ENCODE measurements around the gene EPN2. TPM values are rescaled to one million over a fixed set of nuclear protein-coding genes. Genes with fewer than 3 reads are reported as not detected.

Gene EPN2
- total RNA-seq, 2 donors from 2014 or later = 2.6 to 9.7 TPM

DNA sequence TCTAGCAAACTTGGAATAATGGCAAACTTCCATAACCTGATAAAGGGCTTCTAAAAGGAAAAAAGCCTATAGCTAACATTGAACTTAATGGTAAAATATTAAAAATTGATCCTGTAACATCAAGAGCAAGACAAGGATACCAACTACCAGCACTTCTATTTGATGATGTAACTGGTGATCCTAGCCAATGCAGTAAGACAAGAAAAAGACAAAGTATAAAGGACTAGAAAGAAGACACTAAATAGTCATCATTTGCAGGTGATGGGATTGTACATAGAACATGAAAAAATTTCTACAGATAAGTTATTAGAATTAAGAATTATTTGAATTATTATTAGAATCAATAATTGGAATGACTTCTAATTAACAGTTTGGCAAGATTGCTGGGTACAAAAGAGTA, 88.4 kb downstream of the EPN2 start:
- H3K36me3 Mint-ChIP-seq = peaks cover 0 to 8% of the 10 kb centered on the region in 2 donors
- no peak overlapping the region for H3K27ac Mint-ChIP-seq
- DNase-seq (ENCODE audit: low spot score in 2 of 2) (no peak), ATAC-seq (no peak)
- H3K9me3 Mint-ChIP-seq = peaks cover 0 to 7% of the 10 kb centered on the region in 2 donors

DNA sequence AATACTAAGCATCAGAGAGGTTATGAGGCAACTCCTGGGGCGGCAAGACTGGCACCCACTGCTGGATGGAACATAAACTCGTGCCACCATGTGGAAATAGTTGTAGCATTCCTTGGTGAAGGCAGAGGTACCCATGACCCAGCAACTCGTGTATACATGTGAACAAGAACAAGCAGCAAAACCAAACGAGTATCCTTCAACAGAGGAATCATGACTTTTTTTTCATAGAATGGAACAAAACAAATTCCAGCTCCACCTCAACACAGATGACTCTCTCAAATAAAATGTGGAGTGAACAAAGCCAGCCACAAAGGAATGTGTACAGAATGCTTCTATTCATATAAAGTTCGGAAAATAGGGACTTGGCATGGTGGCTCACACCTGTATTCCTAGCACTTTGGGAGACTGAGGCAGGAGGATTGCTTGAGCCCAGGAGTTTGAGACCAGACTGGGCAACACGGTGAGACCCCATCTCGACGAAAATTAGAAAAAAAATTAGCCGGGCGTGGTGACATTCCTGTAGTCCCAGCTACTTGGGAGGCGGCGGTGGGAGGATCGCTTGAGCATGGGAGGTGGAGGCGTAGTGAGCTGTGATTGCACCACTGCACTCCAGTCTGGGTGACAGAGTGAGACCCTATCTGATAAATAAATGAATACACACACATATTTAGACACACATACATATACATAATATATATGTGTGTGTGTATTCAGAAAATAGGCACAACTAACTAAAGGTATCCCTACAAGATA, 90.0 kb downstream of the EPN2 start:
- Mint-ChIP-seq H3K9me3 (peaks cover 0 to 7% of the 10 kb centered on the region in 2 donors), H3K27ac (no peak overlapping the region), H3K36me3 (peaks cover 0 to 8% of the 10 kb centered on the region in 2 donors)
- ATAC-seq (no peak), DNase-seq (ENCODE audit: low spot score in 2 of 2) (no peak)

DNA sequence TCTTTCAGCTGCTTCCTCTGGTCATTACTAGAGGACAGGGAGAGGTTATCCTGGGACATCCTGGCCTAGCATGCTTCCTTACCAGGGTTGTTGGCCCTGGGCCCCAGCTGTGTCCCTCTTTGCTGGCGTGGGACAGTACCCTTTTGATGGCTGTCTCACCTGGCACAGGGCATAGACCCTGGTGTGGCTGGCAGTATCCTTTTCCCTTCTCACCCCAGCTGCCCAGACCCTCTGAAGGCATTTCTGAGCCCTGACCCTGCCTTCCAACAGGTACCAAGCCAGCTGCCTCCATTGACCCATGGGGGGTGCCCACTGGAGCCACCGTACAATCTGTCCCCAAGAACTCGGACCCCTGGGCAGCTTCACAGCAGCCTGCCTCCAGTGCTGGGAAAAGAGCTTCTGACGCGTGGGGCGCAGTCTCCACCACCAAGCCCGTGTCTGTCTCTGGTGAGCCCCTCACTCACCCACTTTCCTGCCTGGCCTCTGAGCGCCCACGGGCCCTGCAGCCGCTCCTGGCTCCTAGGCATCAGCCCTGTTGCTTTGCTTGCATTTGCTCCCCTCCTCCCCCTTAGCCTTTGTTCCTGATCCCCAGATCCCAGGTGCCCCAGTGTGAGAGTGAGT, 91.4 kb downstream of the EPN2 start:
- DNase-seq (ENCODE audit: low spot score in 2 of 2) (no peak), ATAC-seq (no peak)
- Mint-ChIP-seq H3K36me3 (peaks cover 0 to 8% of the 10 kb centered on the region in 2 donors), H3K9me3 (peaks cover 0 to 7% of the 10 kb centered on the region in 2 donors), H3K27ac (no peak overlapping the region)

DNA sequence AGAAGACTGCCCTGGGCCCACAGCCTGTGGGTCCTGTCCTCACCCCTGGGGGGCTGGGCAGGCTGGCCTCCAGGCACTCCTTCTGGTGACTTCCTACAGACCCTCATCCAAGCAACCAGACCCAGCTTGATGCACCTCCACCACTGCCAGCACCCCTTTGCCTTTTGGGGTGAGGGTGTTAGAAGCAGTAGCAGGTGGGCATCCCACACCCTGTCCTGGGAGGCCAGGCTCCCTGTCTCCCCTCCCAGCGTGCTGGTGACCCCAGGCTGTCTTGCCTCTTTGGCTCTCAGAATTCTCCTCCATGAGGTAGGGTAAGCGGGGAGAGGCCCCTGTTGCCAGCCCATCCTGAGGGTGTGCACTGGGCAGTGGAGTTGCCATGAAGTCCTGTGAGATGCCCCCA, 92.0 kb downstream of the EPN2 start:
- peaks cover 0 to 7% of the 10 kb centered on the region in 2 donors for H3K9me3 Mint-ChIP-seq
- H3K36me3 Mint-ChIP-seq = peaks cover 0 to 8% of the 10 kb centered on the region in 2 donors
- H3K27ac Mint-ChIP-seq = no peak overlapping the region
- DNase-seq (ENCODE audit: low spot score in 2 of 2) (no peak), ATAC-seq (no peak)

DNA sequence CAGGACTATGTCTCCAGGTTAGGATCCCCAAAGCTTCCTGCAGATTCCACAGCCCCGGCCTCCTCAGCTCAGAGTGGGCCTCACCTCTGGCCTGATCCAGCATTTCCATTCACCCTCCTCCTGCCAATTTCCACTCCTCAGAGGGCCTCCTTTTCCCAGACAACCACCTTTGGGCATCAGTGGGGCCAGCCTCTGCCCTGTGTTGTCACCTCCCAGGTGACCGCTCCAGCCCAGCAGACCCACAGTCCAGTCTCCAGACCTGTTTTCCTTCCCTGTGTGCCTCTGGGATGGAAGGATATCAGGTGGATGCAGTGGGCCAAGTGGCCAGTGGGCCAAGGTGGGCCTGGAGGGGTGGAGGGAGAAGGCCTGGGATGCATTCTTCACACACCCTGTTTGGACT, 92.7 kb downstream of the EPN2 start:
- ATAC-seq = no peak
- DNase-seq (ENCODE audit: low spot score in 2 of 2) = no peak
- Mint-ChIP-seq H3K9me3 (peaks cover 0 to 7% of the 10 kb centered on the region in 2 donors), H3K36me3 (peaks cover 0 to 5% of the 10 kb centered on the region in 2 donors), H3K27ac (no peak overlapping the region)

DNA sequence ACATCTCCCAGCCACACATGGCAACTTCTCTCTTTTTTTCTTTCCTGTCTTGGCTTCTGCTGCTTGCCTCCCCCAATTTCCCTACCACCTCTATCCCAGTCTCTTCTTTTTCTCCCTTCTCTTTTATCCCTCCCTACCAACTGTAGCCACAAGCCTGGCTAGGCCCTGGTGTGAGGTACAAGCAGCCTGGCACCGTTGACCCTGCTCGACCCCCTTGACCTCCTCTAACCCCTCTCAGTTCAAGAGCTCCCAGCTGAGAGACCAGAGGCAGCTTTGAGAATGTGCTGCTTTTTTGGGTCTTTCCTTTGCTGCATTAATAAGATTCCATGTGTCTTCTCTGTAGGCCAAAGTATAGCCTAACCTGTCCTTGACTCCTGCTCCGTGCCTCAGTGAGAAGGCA, 93.1 kb downstream of the EPN2 start:
- Mint-ChIP-seq H3K27ac (no peak overlapping the region), H3K9me3 (peaks cover 0 to 4% of the 10 kb centered on the region in 2 donors), H3K36me3 (peaks cover 0 to under 1% of the 10 kb centered on the region in 2 donors)
- DNase-seq (ENCODE audit: low spot score in 2 of 2) (peak in 1 of 2 donors; percentile 20), ATAC-seq (no peak)

DNA sequence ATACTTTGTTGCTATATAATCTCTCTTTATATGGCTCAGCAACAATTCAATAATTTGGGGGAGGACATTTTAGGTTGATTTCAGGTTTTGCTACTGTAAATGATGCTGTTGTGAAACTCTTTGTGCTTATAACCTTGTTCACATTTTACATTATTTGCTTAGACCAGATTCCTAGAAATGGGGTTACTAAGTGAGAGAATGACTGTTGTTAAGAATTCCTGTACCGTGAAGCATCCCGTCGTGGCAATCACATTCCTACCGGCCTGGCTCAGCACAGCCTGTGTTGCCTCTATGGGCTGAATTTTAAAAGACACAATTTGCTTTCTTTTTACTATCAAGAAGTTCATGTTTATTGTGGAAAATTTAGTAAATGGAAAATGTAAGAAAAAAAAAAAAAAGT, 94.0 kb downstream of the EPN2 start:
- H3K27ac Mint-ChIP-seq = no peak overlapping the region
- H3K9me3 Mint-ChIP-seq = no peaks in the 10 kb centered on the region
- ATAC-seq (no peak), DNase-seq (ENCODE audit: low spot score in 2 of 2) (no peak)
- H3K36me3 Mint-ChIP-seq = no peaks in the 10 kb centered on the region

DNA sequence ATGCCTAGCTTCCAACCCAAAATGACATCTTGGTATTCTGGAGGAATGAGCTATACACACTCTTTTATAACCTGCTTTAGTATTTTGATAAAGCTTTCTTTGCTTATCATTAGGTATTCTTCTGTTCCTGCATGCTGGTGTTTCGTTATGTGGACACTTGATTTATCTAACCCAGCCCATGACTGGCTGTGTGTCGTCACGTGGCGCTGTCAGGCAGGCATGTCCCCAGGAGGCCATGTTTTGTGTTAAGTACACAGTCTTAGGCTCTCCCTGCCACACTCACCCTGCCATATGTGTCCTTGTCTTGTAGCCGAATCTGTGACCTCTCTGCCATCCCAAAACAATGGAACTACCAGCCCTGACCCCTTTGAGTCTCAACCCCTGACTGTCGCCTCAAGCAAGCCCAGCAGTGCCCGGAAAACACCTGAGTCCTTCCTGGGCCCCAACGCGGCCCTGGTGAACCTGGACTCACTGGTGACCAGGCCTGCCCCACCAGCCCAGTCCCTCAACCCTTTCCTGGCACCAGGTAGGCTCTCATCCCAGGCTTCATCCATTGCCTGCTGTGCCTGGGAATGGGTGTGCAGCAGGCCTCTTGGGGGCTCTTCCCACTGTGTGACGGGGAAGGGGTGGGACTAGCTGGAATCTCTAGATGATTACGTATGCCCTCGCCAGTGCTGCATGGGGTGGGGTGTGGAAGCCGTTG, 94.5 kb downstream of the EPN2 start:
- Mint-ChIP-seq H3K36me3 (no peaks in the 10 kb centered on the region), H3K27ac (no peak overlapping the region), H3K9me3 (no peaks in the 10 kb centered on the region)
- ATAC-seq (no peak), DNase-seq (ENCODE audit: low spot score in 2 of 2) (peak in 1 of 2 donors; percentile 18)

DNA sequence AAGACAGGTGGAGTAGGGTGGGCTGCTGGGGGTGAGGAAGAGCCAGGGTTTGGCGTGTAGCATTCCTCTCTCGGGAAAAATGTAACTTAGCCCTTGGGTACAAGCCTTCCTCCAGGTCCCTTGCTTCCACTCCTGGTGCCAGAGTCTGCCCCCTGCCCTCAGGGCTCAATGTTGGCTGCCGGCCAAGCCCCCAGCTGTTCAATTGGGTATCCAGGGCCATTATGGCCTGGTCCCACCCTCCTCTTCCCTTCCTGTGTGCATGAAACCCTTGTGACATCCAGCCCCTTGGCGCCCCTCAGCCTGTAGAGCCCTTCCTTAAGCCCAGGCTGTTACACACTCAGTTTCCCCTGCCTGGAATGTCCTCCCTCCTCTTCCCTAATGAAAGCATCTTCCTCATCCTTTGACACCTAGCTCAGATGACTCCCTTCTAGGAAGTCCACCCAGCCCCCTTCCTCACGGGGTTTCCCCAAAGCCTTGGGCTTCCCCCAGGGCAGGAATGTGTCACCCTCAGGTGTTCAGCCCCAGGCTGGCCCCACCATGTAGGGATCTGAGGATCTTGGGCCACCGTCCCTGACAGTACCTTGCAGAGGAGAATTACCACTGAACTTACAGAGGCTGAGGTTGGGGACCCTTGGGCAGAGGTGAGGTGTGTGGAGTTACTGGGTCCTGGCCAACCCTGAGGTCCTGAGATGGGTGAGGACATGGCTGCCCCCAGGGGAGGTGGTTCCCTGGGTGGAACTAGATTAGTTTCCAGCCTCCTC, 95.4 kb downstream of the EPN2 start:
- no peaks in the 10 kb centered on the region for H3K9me3 Mint-ChIP-seq

DNA sequence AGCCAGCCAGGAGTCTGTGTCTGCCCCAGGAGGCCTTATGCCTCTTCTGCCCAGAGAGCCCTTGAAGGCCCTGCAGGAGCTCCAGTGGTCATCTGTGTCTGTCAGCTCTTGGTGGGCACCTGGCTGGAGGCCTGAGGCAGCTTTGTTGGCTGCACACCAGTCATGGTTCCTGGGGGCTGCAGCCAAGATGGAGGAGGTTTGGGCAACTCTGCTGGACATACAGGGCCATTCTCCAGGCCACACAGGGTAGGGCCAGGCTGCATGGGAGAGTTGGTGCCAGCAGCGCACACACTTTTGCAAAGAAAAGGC, 95.9 kb downstream of the EPN2 start:
- H3K27ac Mint-ChIP-seq = no peak overlapping the region
- ATAC-seq = no peak
- H3K9me3 Mint-ChIP-seq = no peaks in the 10 kb centered on the region
- no peak for DNase-seq (ENCODE audit: low spot score in 2 of 2)
- H3K36me3 Mint-ChIP-seq = no peaks in the 10 kb centered on the region

More for the DNA sequence above, 95.4 kb downstream of the EPN2 start:
- Mint-ChIP-seq H3K27ac (no peak overlapping the region), H3K36me3 (no peaks in the 10 kb centered on the region)
- ATAC-seq (peak; percentile 53 to 54), DNase-seq (ENCODE audit: low spot score in 2 of 2) (no peak)

DNA sequence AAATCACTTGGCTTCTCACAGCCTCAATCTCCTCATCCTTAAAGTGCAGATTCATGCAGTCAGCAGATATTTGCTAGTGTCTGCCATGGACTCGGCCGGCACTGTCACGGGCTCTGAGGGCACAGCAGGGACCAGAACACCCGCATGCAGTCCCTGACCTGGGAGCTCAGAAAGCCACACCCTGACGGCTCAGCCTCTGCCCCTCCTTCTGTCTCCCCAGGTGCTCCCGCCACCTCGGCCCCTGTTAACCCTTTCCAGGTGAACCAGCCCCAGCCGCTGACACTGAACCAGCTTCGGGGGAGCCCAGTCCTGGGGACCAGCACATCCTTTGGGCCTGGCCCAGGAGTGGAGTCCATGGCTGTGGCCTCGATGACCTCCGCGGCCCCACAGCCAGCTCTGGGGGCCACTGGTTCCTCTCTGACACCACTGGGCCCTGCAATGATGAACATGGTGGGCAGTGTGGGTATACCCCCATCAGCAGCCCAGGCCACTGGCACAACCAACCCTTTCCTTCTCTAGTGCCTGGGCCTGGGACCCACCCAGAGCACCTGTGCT, 96.6 kb downstream of the EPN2 start:
- H3K36me3 Mint-ChIP-seq = no peaks in the 10 kb centered on the region
- ATAC-seq = no peak
- no peak overlapping the region for H3K27ac Mint-ChIP-seq
- no peaks in the 10 kb centered on the region for H3K9me3 Mint-ChIP-seq
- no peak for DNase-seq (ENCODE audit: low spot score in 2 of 2)

DNA sequence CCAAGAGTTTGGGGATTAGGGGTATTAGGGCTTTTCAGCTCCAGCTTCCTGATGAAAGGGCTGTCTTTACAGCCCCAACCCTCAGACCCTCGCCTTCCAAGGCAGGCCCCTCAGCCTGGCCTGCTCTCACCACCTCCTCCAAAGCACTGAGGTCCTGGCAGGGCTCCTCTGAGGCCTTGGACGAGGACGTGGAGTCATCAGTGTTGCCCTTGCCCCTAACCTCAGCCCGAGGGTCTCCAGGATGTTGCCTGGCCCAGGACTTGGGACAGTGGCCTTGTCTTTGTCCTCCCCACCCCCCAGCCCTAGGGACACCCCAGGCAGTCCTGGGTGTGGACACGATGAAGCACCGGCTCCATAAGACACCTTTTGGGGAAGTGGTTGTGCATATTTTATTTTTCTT, 97.2 kb downstream of the EPN2 start:
- H3K9me3 Mint-ChIP-seq = no peaks in the 10 kb centered on the region
- H3K27ac Mint-ChIP-seq = no peak overlapping the region
- ATAC-seq (no peak), DNase-seq (ENCODE audit: low spot score in 2 of 2) (no peak)
- H3K36me3 Mint-ChIP-seq = no peaks in the 10 kb centered on the region

DNA sequence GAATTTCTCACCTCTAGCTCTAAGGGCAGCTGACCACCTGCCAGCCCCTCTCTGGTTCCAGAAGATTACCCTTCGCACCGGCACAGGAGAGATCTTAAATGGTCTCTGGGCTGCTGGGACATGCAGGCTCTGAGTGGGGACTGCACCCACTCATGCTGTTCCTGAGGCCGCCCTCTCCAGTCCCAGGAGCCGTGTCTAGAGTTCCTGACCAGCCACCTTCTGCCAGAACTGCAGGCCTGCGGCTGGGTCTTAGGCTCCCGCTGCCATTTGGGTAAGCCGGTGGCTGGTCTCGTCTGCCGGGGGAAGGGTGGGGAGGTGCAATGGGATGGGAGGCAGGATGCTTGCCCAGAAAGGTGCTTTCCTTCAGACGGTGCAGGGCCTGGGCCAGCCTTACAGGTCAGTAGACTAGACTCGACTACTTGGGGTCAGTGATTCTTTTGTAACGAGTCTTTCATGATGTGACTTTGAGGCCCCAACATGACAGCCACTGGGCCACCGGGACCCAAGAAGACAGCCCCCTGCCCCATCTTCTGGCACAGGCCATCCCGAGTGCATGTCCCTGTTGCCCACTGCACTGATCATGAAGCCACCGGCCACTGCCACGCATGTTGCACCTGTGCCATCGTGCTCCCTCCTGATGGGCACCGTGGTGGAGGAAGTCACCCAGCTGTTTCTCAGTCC, 98.9 kb downstream of the EPN2 start:
- no peaks in the 10 kb centered on the region for H3K36me3 Mint-ChIP-seq
- ATAC-seq (no peak), DNase-seq (ENCODE audit: low spot score in 2 of 2) (no peak)
- no peaks in the 10 kb centered on the region for H3K9me3 Mint-ChIP-seq
- no peak overlapping the region for H3K27ac Mint-ChIP-seq

DNA sequence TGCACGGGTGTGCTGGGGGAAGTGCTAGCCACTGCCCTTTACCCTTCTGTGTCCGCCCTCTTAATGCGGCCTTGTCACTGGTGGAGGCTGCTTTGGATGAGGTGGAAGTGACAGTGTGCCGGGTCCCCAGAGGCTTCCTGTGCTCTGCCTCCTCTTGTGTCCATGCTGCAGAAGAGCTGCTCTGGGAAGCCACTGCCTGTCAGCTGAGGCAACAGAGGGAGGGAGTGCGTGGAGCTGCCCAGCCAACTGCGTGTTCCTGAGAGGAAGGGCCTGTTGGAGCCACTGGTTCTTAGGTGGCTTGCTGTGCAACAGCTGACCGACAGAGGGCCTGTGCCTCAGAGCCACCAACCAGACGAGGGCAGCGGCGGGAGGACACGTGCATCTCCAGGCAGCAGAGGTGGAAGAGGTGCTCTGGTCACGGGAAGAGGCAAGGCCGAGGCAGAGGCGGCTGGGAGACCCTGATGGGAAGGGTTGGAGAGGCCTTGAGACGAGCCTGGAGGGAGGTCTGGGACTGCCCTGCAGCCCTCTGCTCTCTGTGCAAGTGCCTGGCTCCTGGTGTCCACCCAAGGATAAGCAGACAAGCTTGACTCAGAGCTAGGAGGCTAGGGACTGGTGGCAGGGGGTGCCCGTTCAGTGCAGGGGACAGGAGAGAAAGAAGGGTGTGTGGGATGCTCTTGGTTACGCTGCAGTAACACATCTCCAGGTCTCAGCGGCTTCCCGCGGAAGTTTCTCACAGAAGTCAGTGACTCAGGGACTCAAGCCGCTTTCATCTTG, 100.0 kb downstream of the EPN2 start:
- ATAC-seq (no peak), DNase-seq (ENCODE audit: low spot score in 2 of 2) (no peak)
- Mint-ChIP-seq H3K27ac (no peak overlapping the region), H3K36me3 (no peaks in the 10 kb centered on the region), H3K9me3 (no peaks in the 10 kb centered on the region)

DNA sequence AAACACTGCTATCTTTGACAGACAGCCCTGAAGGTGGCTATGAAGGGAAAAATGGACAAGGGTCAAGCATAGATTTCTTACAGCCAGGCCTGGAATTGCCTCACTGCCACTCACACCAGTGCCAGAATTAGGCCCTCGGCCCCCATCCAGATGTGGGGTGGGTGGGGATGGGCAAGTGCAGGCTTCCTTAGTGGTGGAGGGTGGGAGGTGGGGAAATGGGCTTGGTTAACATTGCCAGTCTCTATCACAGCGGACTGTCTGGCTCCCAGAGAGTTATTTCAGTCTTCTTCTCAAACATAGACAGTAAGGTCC, 100.5 kb downstream of the EPN2 start:
- DNase-seq (ENCODE audit: low spot score in 2 of 2) = no peak
- ATAC-seq = peak in 1 of 2 donors; percentile 7
- Mint-ChIP-seq H3K36me3 (no peaks in the 10 kb centered on the region), H3K9me3 (no peaks in the 10 kb centered on the region), H3K27ac (no peak overlapping the region)

Measured in activated naive CD4-positive, alpha-beta T cell treated with anti-CD3 and anti-CD28 coated beads, Interleukin-2, amount 50 U/mL, for 72 hours (primary cell).